H1 (cell line): ENCODE results near the gene GLG1. TPM values are rescaled to one million over a fixed set of nuclear protein-coding genes. Genes with fewer than 3 reads are reported as not detected.

ENCODE experiments used
- CTCF ChIA-PET: fragments of 300-600 bp; sonication (Branson Sonifier 250); formaldehyde crosslinking; loops from one replicate; lab custom pipeline; 2021; ENCODE audit not compliant: partially characterized antibody; lab: Charles Lee
- POLR2A ChIA-PET: fragments of 300-600 bp; sonication (Branson Sonifier 250); formaldehyde crosslinking; loops from one replicate; lab custom pipeline; 2021; ENCODE audit warnings: inconsistent platforms; ENCODE audit not compliant: partially characterized antibody; lab: Charles Lee
- DNase-seq, 2 experiments: peaks; one replicate each; pipeline versions ENCODE4 v3.0.0 to v3.0.0-alpha.2; 2010 to 2022; ENCODE audit warnings: low spot score in 2 of 2, low read depth in 1 of 2, mixed read lengths in 1 of 2
- FAIRE-seq: peaks from 2 replicates; lab custom pipeline; 2011; peaks lifted over from hg19 to GRCh38; lab: Jason Lieb, UNC
- H2AFZ ChIP-seq: 2 replicates; pipeline ENCODE4 v1.8.1; 2012; ENCODE audit warnings: low read length, inconsistent platforms
- H2AK5ac ChIP-seq: 2 replicates; pipeline ENCODE4 v1.6.1; 2013; ENCODE audit warnings: low read depth, low read length
- H2BK120ac ChIP-seq: replicated peaks from 2 replicates; pipeline ENCODE3; 2013; ENCODE audit warnings: low read depth, low read length, inconsistent platforms
- H2BK12ac ChIP-seq: 2 replicates; pipeline ENCODE4 v1.6.1; 2013; ENCODE audit warnings: low read depth, low read length
- H2BK15ac ChIP-seq: 2 replicates; pipeline ENCODE4 v1.6.1; 2013; ENCODE audit warnings: low read length
- H2BK20ac ChIP-seq: 2 replicates; pipeline ENCODE4 v1.6.1; 2013; ENCODE audit warnings: low read length
- H2BK5ac ChIP-seq: 2 replicates; pipeline ENCODE4 v1.6.1; 2013; ENCODE audit warnings: low read depth, low read length
- H3K14ac ChIP-seq: 2 replicates; pipeline ENCODE4 v1.6.1; 2013; ENCODE audit warnings: inconsistent platforms; ENCODE audit not compliant: insufficient read length
- H3K18ac ChIP-seq: 2 replicates; pipeline ENCODE4 v1.6.1; 2013; ENCODE audit warnings: low read length; ENCODE audit errors: extremely low read depth
- H3K23ac ChIP-seq: 2 replicates; pipeline ENCODE4 v1.6.1; 2013; ENCODE audit warnings: inconsistent platforms; ENCODE audit not compliant: insufficient read length
- H3K23me2 ChIP-seq: 2 replicates; pipeline ENCODE4 v1.6.1; 2013; ENCODE audit warnings: low read depth, low read length
- H3K27ac ChIP-seq: 2 replicates; pipeline ENCODE4 v1.6.1; 2011; ENCODE audit warnings: low read depth, low read length, inconsistent platforms
- H3K27me3 ChIP-seq, 4 experiments: replicated peaks in 1 of 4; 1 replicate in 1 of 4; 2 replicates in 3 of 4; pipeline versions ENCODE4 v1.6.1 to v1.8.1; 2011 to 2013; ENCODE audit warnings: low read length in 3 of 4, mild to moderate bottlenecking in 3 of 4, inconsistent platforms in 2 of 4, mixed read lengths in 2 of 4, moderate library complexity in 1 of 4; ENCODE audit not compliant: control insufficient read depth in 3 of 4, insufficient read depth in 3 of 4; ENCODE audit errors: extremely low read depth in 1 of 4
- H3K36me3 ChIP-seq, 4 experiments: 2 replicates each; pipeline versions ENCODE4 v1.6.1 to v1.8.1; 2011 to 2013; ENCODE audit warnings: mild to moderate bottlenecking in 4 of 4, low read length in 3 of 4, moderate library complexity in 2 of 4, control low read depth in 1 of 4, inconsistent platforms in 1 of 4; ENCODE audit not compliant: insufficient read depth in 4 of 4, control insufficient read depth in 2 of 4
- H3K4ac ChIP-seq: replicated peaks from 2 replicates; pipeline ENCODE3; 2013; ENCODE audit warnings: low read length, low read depth, mixed read lengths, inconsistent platforms; ENCODE audit not compliant: insufficient read length
- H3K4me1 ChIP-seq, 4 experiments: replicated peaks in 1 of 4; 1 replicate in 1 of 4; 2 replicates in 3 of 4; pipeline versions ENCODE4 v1.6.1 to v1.8.1; 2011 to 2013; ENCODE audit warnings: low read length in 3 of 4, inconsistent platforms in 2 of 4, mixed read lengths in 1 of 4; ENCODE audit not compliant: insufficient read depth in 4 of 4, control insufficient read depth in 3 of 4
- H3K4me2 ChIP-seq, 2 experiments: 2 replicates each; pipeline versions ENCODE4 v1.6.1 to v1.8.1; 2011 to 2013; ENCODE audit warnings: low read depth in 2 of 2, low read length in 2 of 2, control low read depth in 1 of 2, inconsistent platforms in 1 of 2, mild to moderate bottlenecking in 1 of 2; ENCODE audit not compliant: insufficient read depth in 1 of 2
- H3K4me3 ChIP-seq, 4 experiments: fragments of 200-600, 300-600 bp in 1 of 4; sonication (generic), shearing (Covaris generic), sonication (Bioruptor Twin) in 1 of 4; 2 replicates each; pipeline versions ENCODE4 v1.5.1 to v1.8.1; 2011 to 2016; ENCODE audit warnings: low read length in 4 of 4, low read depth in 3 of 4, control low read depth in 2 of 4, inconsistent platforms in 2 of 4, mild to moderate bottlenecking in 2 of 4, mixed read lengths in 1 of 4, moderate library complexity in 1 of 4; ENCODE audit not compliant: insufficient read depth in 2 of 4; ENCODE audit errors: extremely low read depth in 1 of 4
- H3K56ac ChIP-seq: replicated peaks from 2 replicates; pipeline ENCODE3; 2013; ENCODE audit warnings: low read depth, mild to moderate bottlenecking, mixed read lengths, low read length, inconsistent platforms; ENCODE audit not compliant: insufficient read length
- H3K79me1 ChIP-seq: 2 replicates; pipeline ENCODE4 v1.6.1; 2013; ENCODE audit warnings: low read depth, low read length, control low read depth
- H3K79me2 ChIP-seq, 2 experiments: 2 replicates each; pipeline versions ENCODE4 v1.6.1 to v1.8.1; 2012 to 2013; ENCODE audit warnings: low read length in 2 of 2, mild to moderate bottlenecking in 2 of 2, inconsistent platforms in 1 of 2; ENCODE audit not compliant: insufficient read depth in 2 of 2, control insufficient read depth in 1 of 2
- H3K9ac ChIP-seq, 4 experiments: replicated peaks in 1 of 4; 1 replicate in 1 of 4; 2 replicates in 3 of 4; pipeline versions ENCODE4 v1.6.1 to v1.8.1; 2011 to 2013; ENCODE audit warnings: low read depth in 3 of 4, low read length in 3 of 4, control low read depth in 2 of 4, mild to moderate bottlenecking in 2 of 4, moderate library complexity in 2 of 4, inconsistent platforms in 1 of 4; ENCODE audit errors: extremely low read depth in 1 of 4
- H3K9me3 ChIP-seq, 2 experiments: 2 replicates each; pipeline versions ENCODE4 v1.6.1 to v1.8.1; 2012 to 2013; ENCODE audit warnings: mild to moderate bottlenecking in 2 of 2, moderate library complexity in 2 of 2, control low read depth in 1 of 2, inconsistent platforms in 1 of 2, low read depth in 1 of 2, low read length in 1 of 2, mixed read lengths in 1 of 2; ENCODE audit not compliant: insufficient read depth in 2 of 2
- H4K20me1 ChIP-seq, 2 experiments: replicated peaks in 1 of 2; 2 replicates each; pipeline versions ENCODE3 to v1.8.1; 2011 to 2013; ENCODE audit warnings: inconsistent platforms in 2 of 2, low read length in 2 of 2, mild to moderate bottlenecking in 1 of 2; ENCODE audit not compliant: insufficient read depth in 2 of 2, control insufficient read depth in 1 of 2
- H4K5ac ChIP-seq: 2 replicates; pipeline ENCODE4 v1.6.1; 2013; ENCODE audit warnings: low read length, low read depth, mixed read lengths, inconsistent platforms; ENCODE audit not compliant: insufficient read length
- H4K8ac ChIP-seq: 2 replicates; pipeline ENCODE4 v1.8.0; 2013; ENCODE audit warnings: mild to moderate bottlenecking, moderate library complexity, low read length, inconsistent platforms; ENCODE audit not compliant: insufficient read depth; ENCODE audit errors: extremely low read depth
- H4K91ac ChIP-seq: replicated peaks from 2 replicates; pipeline ENCODE3; 2013; ENCODE audit warnings: low read length, mixed read lengths, inconsistent platforms; ENCODE audit not compliant: insufficient read length
- CBX5 ChIP-seq: fragments of 300-800, 300-1000 bp; sonication (generic); IDR thresholded peaks from 2 replicates; pipeline ENCODE4 v1.7.1; 2016; ENCODE audit warnings: antibody characterized with exemption, low read length, low read depth
- CTCF ChIP-seq, 3 experiments: IDR thresholded peaks; 1 replicate in 2 of 3; 2 replicates in 1 of 3; pipeline versions ENCODE4 v1.5.1 to v1.6.1; 2011; ENCODE audit warnings: low read length in 3 of 3, mild to moderate bottlenecking in 3 of 3, inconsistent platforms in 2 of 3, low read depth in 1 of 3, moderate library complexity in 1 of 3; ENCODE audit not compliant: insufficient read depth in 1 of 3; ENCODE audit errors: control extremely low read depth in 1 of 3
- NANOG ChIP-seq: IDR thresholded peaks from 2 replicates; pipeline ENCODE4 v1.6.1; 2011; ENCODE audit warnings: low read length, low read depth, mild to moderate bottlenecking, inconsistent platforms; ENCODE audit not compliant: insufficient read depth, poor library complexity, severe bottlenecking
- POLR2A ChIP-seq, 2 experiments: IDR thresholded peaks; 1 replicate in 1 of 2; 2 replicates in 1 of 2; pipeline ENCODE4 v1.6.1; 2011; ENCODE audit warnings: low read depth in 2 of 2, low read length in 2 of 2, mild to moderate bottlenecking in 2 of 2; ENCODE audit errors: control extremely low read depth in 1 of 2
- TBP ChIP-seq: IDR thresholded peaks from 2 replicates; pipeline ENCODE4 v1.6.1; 2011; ENCODE audit warnings: low read depth, low read length, improper control_type of control experiment
- WGBS, 2 experiments: shearing (Covaris generic) in 1 of 2; methylation state at CpG; one replicate each; pipeline versions ENCODE4 v1.1.6 to v1.1.7; 2013 to 2015; ENCODE audit warnings: low lambda C conversion rate in 2 of 2, mixed read lengths in 2 of 2, inconsistent platforms in 1 of 2, low coverage in 1 of 2, missing lambda C conversion rate in 1 of 2; ENCODE audit not compliant: insufficient replicate concordance in 2 of 2, insufficient coverage in 1 of 2, insufficient read length in 1 of 2; ENCODE audit errors: extremely low coverage in 1 of 2, missing lambda C conversion rate in 1 of 2; 5-methylcytosine and 5-hydroxymethylcytosine counted together
- polyA plus RNA-seq, 7 experiments: library from polyadenylated mRNA; depleted of rRNA in 3 of 7; stranded (reverse) in 5 of 7; unstranded in 2 of 7; fragments of >200 nt in 5 of 7; fragments of 200-250 nt in 2 of 7; gene quantifications; 1 replicate in 5 of 7; 2 replicates in 1 of 7; 4 replicates in 1 of 7; pipeline versions ENCODE4 v1.2.1 to v1.2.3, GENCODE V29; 2011 to 2013; ENCODE audit warnings: missing spikeins in 2 of 7, mixed read lengths in 2 of 7
- total RNA-seq: library from RNA; stranded (reverse); fragmentation: NEBNext Ultra II Directional; extraction: Animal tissue kit (Norgen Biotek cat#: 25700); gene quantifications from 2 replicates; pipeline ENCODE4 v1.2.1, GENCODE V29; 2021

Gene GLG1
- total and polyA plus RNA-seq, 2 of the 8 experiments (the other 6 are each of a cell fraction or from before 2014, with no cell fraction given): 53.4 to 139 TPM

DNA sequence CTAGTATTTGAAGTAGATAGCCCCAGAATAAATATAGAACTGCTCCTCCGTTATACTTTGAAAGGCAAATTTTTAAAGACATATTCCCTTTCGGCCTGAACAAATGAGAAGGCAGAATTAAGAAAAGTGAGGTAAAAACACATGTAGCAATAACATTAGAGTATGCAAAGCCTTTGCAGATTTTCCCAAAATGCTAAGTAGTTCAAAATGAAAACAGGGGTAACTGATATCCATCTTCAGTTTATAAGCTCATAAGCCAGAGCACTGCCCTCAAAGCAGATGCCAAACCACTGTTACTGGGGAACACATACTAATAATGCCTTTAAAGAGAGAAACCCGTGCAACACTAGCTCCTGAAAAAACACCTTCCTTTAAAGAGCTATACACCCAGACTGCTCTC is 134.4 kb downstream of the GLG1 start:
- Histone ChIP-seq H3K9ac (no peak overlapping the region), H2AK5ac (no peak overlapping the region), H3K4me2 (no peak overlapping the region), H2AFZ (no peak overlapping the region), H3K79me2 (no peaks in the 10 kb centered on the region), H4K20me1 (no peaks in the 10 kb centered on the region), H2BK15ac (no peak overlapping the region), H3K14ac (no peak overlapping the region), H3K4me1 (no peaks in the 10 kb centered on the region), H2BK20ac (no peak overlapping the region), H2BK120ac (no peak overlapping the region), H3K27me3 (no peaks in the 10 kb centered on the region), H3K36me3 (peaks cover 17 to 66% (median 58%) of the 10 kb centered on the region in 4 experiments), H3K4ac (no peak overlapping the region), H3K56ac (no peak overlapping the region), H4K91ac (no peak overlapping the region), H3K79me1 (no peaks in the 10 kb centered on the region), H4K8ac (no peak overlapping the region), H3K9me3 (no peaks in the 10 kb centered on the region), H3K18ac (no peak overlapping the region), H3K27ac (no peak overlapping the region), H2BK12ac (no peak overlapping the region), H3K23me2 (no peaks in the 10 kb centered on the region), H2BK5ac (no peak overlapping the region), H3K4me3 (no peak overlapping the region), H3K23ac (no peak overlapping the region), H4K5ac (no peak overlapping the region)
- FAIRE-seq (no peak), DNase-seq (no peak)
- WGBS, 2 experiments: 91% methylated on average over 3 of the region's 3 CpGs; no CpG with 5 or more reads in 1 of the 2 experiments
- CTCF ChIA-PET: interaction anchor here (0.7 to 1.1 kb wide), 2 partner anchors 150 to 151 kb away, joined by 3 to 4 read pairs; no protein-coding TSS in a partner anchor
- POLR2A ChIA-PET: no interaction called here
- TF ChIP-seq NANOG (no peak), POLR2A (IDR thresholded peaks at IDR 0.05; ENCODE audit: control extremely low read depth in 1 of 2, low read depth in 2 of 2, low read length in 2 of 2) (no peak), CTCF (IDR thresholded peaks at IDR 0.05; ENCODE audit: control extremely low read depth in 1 of 3, insufficient read depth in 1 of 3, low read depth in 1 of 3, low read length in 3 of 3) (no peak), CBX5 (no peak), TBP (no peak)
